H7 (cell line): ENCODE measurements around the gene PPA2. TPM values are rescaled to one million over a fixed set of nuclear protein-coding genes. Genes with fewer than 3 reads are reported as not detected.

Experiments used
- DNase-seq: peaks from one replicate; pipeline ENCODE4 v3.0.0; 2012
- H3K27me3 ChIP-seq: 2 replicates; pipeline ENCODE4 v1.6.0; 2011; ENCODE audit warnings: mild to moderate bottlenecking, low read length; ENCODE audit not compliant: control insufficient read depth, insufficient read depth
- H3K36me3 ChIP-seq: replicated peaks from 2 replicates; pipeline ENCODE4 v1.5.1; 2011; ENCODE audit warnings: low read length; ENCODE audit not compliant: control insufficient read depth, insufficient read depth
- H3K4me3 ChIP-seq: 2 replicates; pipeline ENCODE4 v1.5.1; 2011; ENCODE audit warnings: low read depth, mild to moderate bottlenecking, control low read depth, low read length, moderate library complexity; ENCODE audit not compliant: insufficient read depth
- total RNA-seq: library from RNA; depleted of rRNA; stranded (reverse); fragments of >200 nt; shearing (Covaris generic); gene quantifications from 2 replicates; pipeline ENCODE4 v1.2.3, GENCODE V29; 2014; rRNA removed

Gene PPA2
- total RNA-seq, 1 experiment from 2014 or later, result 82.4 TPM

DNA sequence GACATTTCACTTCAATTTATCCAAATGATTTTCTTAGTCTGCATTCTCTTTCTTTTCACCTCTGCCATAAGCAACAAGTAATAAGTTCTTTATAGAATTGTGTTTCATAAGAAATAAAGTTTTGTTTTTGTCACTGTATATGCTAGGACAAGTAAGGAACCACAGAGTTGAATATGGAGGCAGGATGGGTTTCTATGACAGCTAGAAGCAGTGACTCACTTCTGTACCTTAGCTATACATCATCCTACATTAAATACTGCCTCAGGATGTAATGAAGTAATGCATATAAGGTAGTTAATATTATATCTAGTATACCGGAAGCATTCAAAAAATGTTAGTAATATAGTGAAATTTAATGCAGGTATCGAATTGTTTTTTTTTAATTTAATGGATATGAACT is 128.0 kb downstream of the PPA2 start:
- H3K4me3 ChIP-seq, result no peak overlapping the region
- H3K27me3 ChIP-seq, result no peaks in the 10 kb centered on the region
- H3K36me3 ChIP-seq, result no peaks in the 10 kb centered on the region
- DNase-seq, result no peak

DNA sequence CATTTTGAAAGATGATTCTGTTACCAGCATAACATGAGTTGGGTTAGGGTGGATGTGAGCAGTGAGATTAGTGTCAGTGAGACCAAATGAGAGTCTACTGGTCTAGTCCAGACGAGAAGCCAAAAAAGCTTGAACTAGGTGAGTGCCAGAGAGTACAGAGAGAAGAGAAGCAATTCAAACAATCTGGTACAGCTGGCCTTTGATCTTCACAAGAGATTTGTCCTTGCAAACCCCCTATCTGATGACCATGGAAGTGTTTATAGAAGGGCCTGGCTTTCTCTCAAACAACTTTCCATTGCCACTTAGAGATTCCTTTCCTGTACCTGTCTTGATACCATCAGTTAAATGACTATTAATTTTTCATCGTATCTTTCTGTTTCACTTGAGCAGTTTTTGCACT is 128.5 kb downstream of the PPA2 start:
- Histone ChIP-seq H3K4me3 (no peak overlapping the region), H3K27me3 (no peaks in the 10 kb centered on the region), H3K36me3 (no peaks in the 10 kb centered on the region)
- DNase-seq, result no peak

DNA sequence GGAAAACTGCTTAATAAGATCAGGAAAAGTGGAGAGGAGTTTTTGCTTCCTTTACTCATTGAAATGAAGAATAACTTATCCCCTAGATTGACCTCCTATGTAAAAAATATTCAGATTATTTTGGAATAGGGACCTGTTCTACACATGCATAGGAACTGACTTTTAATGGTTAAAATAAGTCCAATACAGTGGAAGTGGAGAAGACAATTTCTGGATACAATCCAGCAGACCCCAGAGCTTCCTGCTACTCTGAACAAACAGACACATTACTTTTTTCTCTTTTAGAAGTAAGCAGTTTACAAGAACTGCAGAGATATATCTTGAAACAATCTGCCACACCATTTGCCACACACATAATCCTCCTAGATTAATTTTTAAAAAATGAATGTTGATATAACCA is 129.7 kb downstream of the PPA2 start:
- H3K27me3 ChIP-seq, result no peaks in the 10 kb centered on the region
- DNase-seq, result no peak
- H3K36me3 ChIP-seq, result no peaks in the 10 kb centered on the region
- no peak overlapping the region for H3K4me3 ChIP-seq

DNA sequence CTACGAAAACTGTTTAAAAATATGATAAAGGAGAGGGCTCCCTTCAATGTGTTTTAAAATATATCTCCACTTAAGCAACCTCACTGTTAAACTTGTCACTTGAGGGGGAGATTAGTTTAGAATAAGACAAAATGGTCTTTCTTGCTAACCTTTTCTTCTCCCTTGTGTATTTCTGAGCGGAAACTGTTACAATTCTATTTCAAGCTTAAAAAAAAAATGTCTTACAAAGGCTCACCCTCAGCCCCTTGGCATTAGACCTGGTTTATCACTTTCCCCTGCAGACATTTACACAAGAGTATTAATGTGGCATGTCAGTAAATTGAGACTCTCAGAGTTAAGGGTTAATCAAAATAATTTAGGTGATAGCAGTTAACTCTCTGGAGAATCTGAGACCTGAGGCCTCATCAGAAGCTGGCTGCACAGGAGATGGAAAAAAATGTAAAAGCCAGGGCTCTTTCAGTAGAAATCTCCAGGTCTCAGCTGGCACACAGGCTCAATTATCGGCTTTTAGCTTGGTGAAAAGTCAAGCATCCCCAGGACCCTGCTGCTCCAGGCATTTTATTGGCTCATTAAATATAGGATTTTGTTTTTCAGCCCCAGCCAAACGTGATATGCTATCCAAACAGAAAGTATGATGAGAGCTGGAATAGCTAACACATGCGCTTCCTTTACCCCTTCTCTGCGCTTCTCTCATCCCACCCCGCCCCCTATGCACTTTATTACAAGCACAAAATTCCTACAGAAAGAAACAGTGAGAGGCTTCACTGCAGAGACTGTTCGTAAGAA is 130.5 kb downstream of the PPA2 start:
- Histone ChIP-seq H3K4me3 (no peak overlapping the region), H3K36me3 (no peaks in the 10 kb centered on the region), H3K27me3 (no peaks in the 10 kb centered on the region)
- no peak for DNase-seq

- H3K4me3 ChIP-seq, result no peak overlapping the region
- H3K36me3 ChIP-seq, result no peaks in the 10 kb centered on the region
- no peaks in the 10 kb centered on the region for H3K27me3 ChIP-seq
- no peak for DNase-seq
Measured at GRCh38 chr4:105329081-105329480, 144.8 kb downstream of the PPA2 start.

DNA sequence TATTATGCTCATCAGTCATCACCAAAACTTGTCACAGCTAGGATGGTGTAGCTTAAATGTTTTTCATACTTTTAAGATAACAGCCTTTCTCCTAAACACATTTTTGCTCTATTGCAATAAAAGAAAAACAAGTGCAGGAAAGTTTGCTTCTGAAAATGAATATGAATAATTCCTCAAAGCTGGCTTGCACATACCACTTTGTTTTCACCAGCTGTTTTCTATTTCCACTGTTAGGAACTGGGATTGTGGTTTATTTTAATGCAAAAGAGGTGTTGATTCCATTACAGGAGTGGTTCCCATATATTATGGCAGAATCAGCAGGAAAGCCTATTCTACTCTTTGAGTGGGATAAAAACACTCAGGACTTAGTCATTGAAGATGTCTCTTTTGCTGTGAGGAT is 145.9 kb downstream of the PPA2 start:
- Histone ChIP-seq H3K27me3 (no peaks in the 10 kb centered on the region), H3K36me3 (no peaks in the 10 kb centered on the region), H3K4me3 (no peak overlapping the region)
- no peak for DNase-seq

DNA sequence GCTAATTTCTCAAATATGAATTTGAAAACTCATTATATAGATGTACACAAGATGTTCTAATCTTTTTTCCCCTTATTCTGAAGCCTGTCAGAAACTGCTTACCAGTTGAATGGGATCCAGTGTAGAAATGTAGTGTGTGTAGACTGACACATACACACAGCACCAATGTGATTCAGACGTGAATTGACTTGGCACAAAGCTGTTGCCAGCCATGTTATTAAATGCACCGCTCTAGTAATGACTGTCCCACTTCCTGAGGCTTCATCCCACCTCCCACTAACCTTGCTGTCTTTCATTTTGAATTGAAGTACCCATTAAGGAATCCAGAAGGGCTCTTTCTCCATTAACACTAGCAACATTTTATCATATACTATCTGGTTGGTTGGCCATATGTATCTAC is 146.6 kb downstream of the PPA2 start:
- no peak for DNase-seq
- Histone ChIP-seq H3K36me3 (no peaks in the 10 kb centered on the region), H3K4me3 (no peak overlapping the region), H3K27me3 (no peaks in the 10 kb centered on the region)

Other genes with a start within 250 kb of the PPA2 start
- not detected in 2 replicates for gene ARHGEF38, start 78.6 kb upstream of the PPA2 start, total RNA-seq
- gene INTS12, start 234.6 kb upstream of the PPA2 start, total RNA-seq, result 4.7 and 9.1 TPM in 2 replicates
- 25.1 and 36.7 TPM in 2 replicates for gene GSTCD, start 234.7 kb upstream of the PPA2 start, total RNA-seq